A549 (cell line): Measurements from ENCODE around the gene IFNAR2. TPM values are rescaled to one million over a fixed set of nuclear protein-coding genes. Genes with fewer than 3 reads are reported as not detected.
A peak's percentile ranks its signal among the peaks of the same experiment; 100 is the strongest.

Experiments used
- ATAC-seq, 2 experiments: fragments of 200-7000 bp in 1 of 2; fragments of >200 bp in 1 of 2; cut with Nextera tagmentation in 1 of 2; cut with Tn5 transposase in 1 of 2; 3 replicates each; pipeline versions ENCODE4 v1.8.0 to v1.9.1; 2018 to 2020; ENCODE audit warnings: mild to moderate bottlenecking in 1 of 2, moderate library complexity in 1 of 2
- CTCF ChIA-PET: fragments of 300-600 bp; sonication (Branson Sonifier 250); formaldehyde crosslinking; extraction: SDS; loops from one replicate; lab custom pipeline; 2021; ENCODE audit warnings: antibody characterized with exemption, inconsistent platforms; lab: Yijun Ruan, JAX
- POLR2A ChIA-PET: fragments of 350-600 bp; formaldehyde crosslinking; extraction: SDS; loops from one replicate; lab custom pipeline; 2021; ENCODE audit warnings: antibody characterized with exemption, inconsistent platforms; lab: Yijun Ruan, JAX
- DNase-seq, 2 experiments: peaks; one replicate each; pipeline versions ENCODE4 v3.0.0 to v3.0.0-alpha.2; 2011 to 2016; ENCODE audit warnings: low read depth in 1 of 2, low spot score in 1 of 2
- FAIRE-seq: peaks from 2 replicates; lab custom pipeline; 2011; peaks lifted over from hg19 to GRCh38; lab: Jason Lieb, UNC
- H3K27ac ChIP-seq, 2 experiments: fragments of >200 bp; sonication (Bioruptor Twin); formaldehyde crosslinking; 3 replicates each; pipeline ENCODE4 v1.5.1; 2016 to 2017
- H3K4me1 ChIP-seq: fragments of >200 bp; sonication (Bioruptor Twin); formaldehyde crosslinking; 3 replicates; pipeline ENCODE4 v1.6.1; 2016
- H3K4me2 ChIP-seq: fragments of >200 bp; sonication (Bioruptor Twin); formaldehyde crosslinking; 3 replicates; pipeline ENCODE4 v1.6.1; 2016
- H3K4me3 ChIP-seq: fragments of >200 bp; sonication (Bioruptor Twin); formaldehyde crosslinking; 3 replicates; pipeline ENCODE4 v1.5.1; 2016
- H3K9me3 ChIP-seq: fragments of >200 bp; sonication (Bioruptor Twin); formaldehyde crosslinking; 3 replicates; pipeline ENCODE4 v1.6.1; 2016
- ATOH8 ChIP-seq: fragments of 250-450 bp; sonication (Bioruptor Pico); IDR thresholded peaks from 2 replicates; pipeline ENCODE4 v1.5.0; 2020; ENCODE audit warnings: low read depth, mild to moderate bottlenecking, moderate library complexity
- CEBPB ChIP-seq, 2 experiments: fragments of >200 bp in 1 of 2; sonication (Bioruptor Twin) in 1 of 2; formaldehyde crosslinking in 1 of 2; IDR thresholded peaks; 2 replicates each; pipeline ENCODE4 v1.6.1; 2012 to 2016
- CHD2 ChIP-seq: fragments of 150-350 bp; IDR thresholded peaks from 2 replicates; pipeline ENCODE4 v1.6.1; 2014; ENCODE audit warnings: low read length; ENCODE audit not compliant: partially characterized antibody
- ELK1 ChIP-seq: fragments of 150-350 bp; IDR thresholded peaks from 2 replicates; pipeline ENCODE4 v1.6.1; 2014; ENCODE audit warnings: low read depth, mild to moderate bottlenecking, low read length
- EP300 ChIP-seq, 2 experiments: fragments of >200 bp; sonication (Bioruptor Twin); formaldehyde crosslinking; IDR thresholded peaks; 2 replicates in 1 of 2; 3 replicates in 1 of 2; pipeline ENCODE4 v1.6.1; 2016 to 2017
- FOSL2 ChIP-seq, 2 experiments: fragments of 450-650 bp in 1 of 2; fragments of >200 bp in 1 of 2; sonication (Bioruptor Twin) in 1 of 2; formaldehyde crosslinking; IDR thresholded peaks; 2 replicates each; pipeline versions ENCODE4 v1.5.0 to v1.6.1; 2016 to 2020; ENCODE audit warnings: mild to moderate bottlenecking in 1 of 2, moderate library complexity in 1 of 2
- HEYL ChIP-seq: fragments of 250-450 bp; sonication (Bioruptor Pico); IDR thresholded peaks from 2 replicates; pipeline ENCODE4 v1.8.0; 2021; ENCODE audit warnings: mild to moderate bottlenecking, moderate library complexity
- HMGXB4 ChIP-seq: fragments of 250-450 bp; sonication (Bioruptor Pico); IDR thresholded peaks from 2 replicates; pipeline ENCODE4 v1.5.0; 2021; ENCODE audit warnings: mild to moderate bottlenecking, moderate library complexity, borderline replicate concordance
- HOXA7 ChIP-seq: fragments of 250-450 bp; sonication (Bioruptor Pico); IDR thresholded peaks from 2 replicates; pipeline ENCODE4 v1.5.0; 2020; ENCODE audit warnings: mild to moderate bottlenecking, moderate library complexity
- JUN ChIP-seq, 2 experiments: fragments of >200 bp; sonication (Bioruptor Twin); formaldehyde crosslinking; IDR thresholded peaks; 2 replicates in 1 of 2; 3 replicates in 1 of 2; pipeline ENCODE4 v1.6.1; 2016 to 2017
- KDM5A ChIP-seq: fragments of 200-600 bp; sonication (generic); IDR thresholded peaks from 2 replicates; pipeline ENCODE4 v1.6.1; 2016; ENCODE audit warnings: antibody characterized with exemption, mild to moderate bottlenecking
- POLR2A ChIP-seq: IDR thresholded peaks from 2 replicates; pipeline ENCODE4 v1.6.1; 2012; ENCODE audit warnings: mild to moderate bottlenecking, low read length
- RARB ChIP-seq: fragments of 250-450 bp; sonication (Bioruptor Pico); IDR thresholded peaks from 2 replicates; pipeline ENCODE4 v1.8.0; 2021; ENCODE audit warnings: mild to moderate bottlenecking, moderate library complexity
- SREBF2 ChIP-seq: fragments of 450-650 bp; IDR thresholded peaks from 2 replicates; pipeline ENCODE4 v1.6.1; 2014; ENCODE audit warnings: mild to moderate bottlenecking, moderate library complexity
- USF2 ChIP-seq: fragments of 450-650 bp; IDR thresholded peaks from 2 replicates; pipeline ENCODE4 v1.6.1; 2014; ENCODE audit warnings: antibody characterized with exemption
- WGBS: methylation state at CpG from one replicate; pipeline ENCODE4 v1.1.6; 2017; ENCODE audit errors: missing lambda C conversion rate; 5-methylcytosine and 5-hydroxymethylcytosine counted together
- polyA plus RNA-seq, 4 experiments: library from polyadenylated mRNA; depleted of rRNA in 3 of 4; stranded (reverse); fragments of >200 nt; fragmentation: RNase III in 1 of 4; extraction: RNeasy Plus Mini Kit Qiagen cat#74134 plus additional on column Dnase treatment in 1 of 4; gene quantifications; 2 replicates in 3 of 4; 3 replicates in 1 of 4; pipeline ENCODE4 v1.2.3, GENCODE V29; 2011 to 2017

The IFNAR2 gene
- polyA plus RNA-seq, 2 of the 4 experiments (the other 2 are of a cell fraction), result 10.1 to 40.5 TPM

- H3K4me1 ChIP-seq, result peaks cover 33% of the 10 kb centered on the region
- WGBS, result 3% methylated on average over 5 of the region's 8 CpGs
- no peaks in the 10 kb centered on the region for H3K9me3 ChIP-seq
- H3K4me2 ChIP-seq, result peak overlapping the region; percentile 98
- POLR2A ChIA-PET, result interaction anchor here (1.4 kb wide), 1 partner anchor 58 kb away, joined by 12 read pairs; the partner anchor contains the start of gene IFNAR1
- DNase-seq, result no peak
- peak; percentile 38 to 65; a peak in 5 of 6 replicates for ATAC-seq
- CTCF ChIA-PET, result interaction anchor here (0.6 to 1.9 kb wide), 4 partner anchors 12 to 496 kb away, joined by 3 to 6 read pairs (median 5); partner anchors contain the start of gene PAXBP1
- no peak for FAIRE-seq
- TF ChIP-seq HEYL (CRISPR knock-in tag) (no peak), CEBPB (IDR thresholded peaks at IDR 0.05) (no peak), EP300 (IDR thresholded peaks at IDR 0.05) (no peak), POLR2A (no peak), HOXA7 (CRISPR knock-in tag) (no peak), CHD2 (no peak), HMGXB4 (no peak), KDM5A (no peak), USF2 (no peak), SREBF2 (no peak), FOSL2 (IDR thresholded peaks at IDR 0.05) (no peak), FOSL2 (CRISPR knock-in tag; IDR thresholded peaks at IDR 0.05) (no peak), ATOH8 (CRISPR knock-in tag) (no peak), JUN (IDR thresholded peaks at IDR 0.05) (no peak)
- TF ChIP-seq, all 56 proteins: peak for 0
- Histone ChIP-seq H3K27ac (peak overlapping the region; percentile 88 to 90), H3K4me3 (peak overlapping the region; percentile 81)
Measured at GRCh38 chr21:33266789-33267135, 37.0 kb downstream of the IFNAR2 start.

GRCh38 chr21:33267250-33267649, 37.5 kb downstream of the IFNAR2 start:
- no peak for FAIRE-seq
- Histone ChIP-seq H3K27ac (peak overlapping the region; percentile 88 to 90), H3K9me3 (no peaks in the 10 kb centered on the region), H3K4me1 (peaks cover 33% of the 10 kb centered on the region), H3K4me3 (peak overlapping the region; percentile 81), H3K4me2 (peak overlapping the region; percentile 98)
- POLR2A ChIA-PET, result interaction anchor here (1.4 kb wide), 1 partner anchor 58 kb away, joined by 12 read pairs; the partner anchor contains the start of gene IFNAR1
- no peak for TF ChIP-seq RARB
- DNase-seq, result no peak
- CTCF ChIA-PET, result interaction anchor here (1.0 to 1.9 kb wide), 2 partner anchors 12 to 94 kb away, joined by 4 to 6 read pairs; no protein-coding TSS in a partner anchor
- ATAC-seq, result no peak; a peak in 1 of 6 replicates
- 65% methylated on average over 7 of the region's 7 CpGs for WGBS

- H3K4me3 ChIP-seq, result no peak overlapping the region
- TF ChIP-seq KDM5A (no peak), CEBPB (IDR thresholded peaks at IDR 0.05) (no peak), ELK1 (no peak)
- H3K9me3 ChIP-seq, result no peaks in the 10 kb centered on the region
- peaks cover 33% of the 10 kb centered on the region for H3K4me1 ChIP-seq
- WGBS, result 85% methylated on average over 7 of the region's 7 CpGs
- no peak overlapping the region for H3K4me2 ChIP-seq
- CTCF ChIA-PET, result interaction anchor here (1.9 kb wide), 1 partner anchor 11 kb away, joined by 6 read pairs; no protein-coding TSS in a partner anchor
- FAIRE-seq (no peak), DNase-seq (no peak), ATAC-seq (no peak)
- POLR2A ChIA-PET, result no interaction called here
- no peak overlapping the region for H3K27ac ChIP-seq
Measured at GRCh38 chr21:33268393-33268736, 38.6 kb downstream of the IFNAR2 start.
